CD14-positive monocyte (primary cell): ENCODE results near the gene CFTR. TPM values are rescaled to one million over a fixed set of nuclear protein-coding genes. Genes with fewer than 3 reads are reported as not detected.

Source experiments
- DNase-seq, 3 donors: peaks; one replicate each; pipeline ENCODE4 v3.0.0-alpha.2; 2011 to 2022
- H2AFZ ChIP-seq: 2 replicates; pipeline ENCODE4 v1.6.0; 2012; ENCODE audit warnings: mild to moderate bottlenecking, low read depth, low read length, inconsistent platforms; ENCODE audit not compliant: insufficient read depth, poor library complexity, severe bottlenecking
- H3K27ac ChIP-seq, 2 donors: 1 replicate in 1 of 2; 2 replicates in 1 of 2; pipeline ENCODE4 v1.5.1; 2012 to 2013; ENCODE audit warnings: low read length in 2 of 2, control low read depth in 1 of 2, inconsistent platforms in 1 of 2, low read depth in 1 of 2, mild to moderate bottlenecking in 1 of 2
- H3K27me3 ChIP-seq, 2 donors: one replicate each; pipeline versions ENCODE4 v1.6.0 to v1.6.1; 2011 to 2013; ENCODE audit warnings: low read length in 2 of 2; ENCODE audit not compliant: control insufficient read depth in 2 of 2, insufficient read depth in 2 of 2
- H3K36me3 ChIP-seq, 2 donors: replicated peaks in 1 of 2; 1 replicate in 1 of 2; 2 replicates in 1 of 2; pipeline versions ENCODE4 v1.5.1 to v1.6.1; 2012 to 2013; ENCODE audit warnings: low read length in 2 of 2, control low read depth in 1 of 2, inconsistent platforms in 1 of 2, mild to moderate bottlenecking in 1 of 2; ENCODE audit not compliant: insufficient read depth in 2 of 2, control insufficient read depth in 1 of 2
- H3K4me1 ChIP-seq, 2 donors: 1 replicate in 1 of 2; 2 replicates in 1 of 2; pipeline versions ENCODE4 v1.5.1 to v1.6.1; 2012 to 2013; ENCODE audit warnings: low read length in 2 of 2, control low read depth in 1 of 2, inconsistent platforms in 1 of 2, mild to moderate bottlenecking in 1 of 2, moderate library complexity in 1 of 2; ENCODE audit not compliant: insufficient read depth in 2 of 2, control insufficient read depth in 1 of 2
- H3K4me2 ChIP-seq: replicated peaks from 2 replicates; pipeline ENCODE3; 2012; ENCODE audit warnings: low read length, moderate library complexity, mild to moderate bottlenecking; ENCODE audit not compliant: poor library complexity, severe bottlenecking; ENCODE audit errors: extremely low read depth
- H3K4me3 ChIP-seq, 3 experiments: fragments of 200-600 bp in 1 of 3; sonication (generic) in 1 of 3; replicated peaks in 1 of 3; 1 replicate in 2 of 3; 2 replicates in 1 of 3; pipeline ENCODE4 v1.5.1; 2011 to 2013; ENCODE audit warnings: low read length in 3 of 3, mild to moderate bottlenecking in 3 of 3, control low read depth in 2 of 3, low read depth in 2 of 3, inconsistent platforms in 1 of 3, moderate library complexity in 1 of 3
- H3K79me2 ChIP-seq: 2 replicates; pipeline ENCODE4 v1.6.0; 2012; ENCODE audit warnings: mild to moderate bottlenecking, control low read depth, inconsistent platforms, low read length, moderate library complexity; ENCODE audit not compliant: insufficient read depth
- H3K9ac ChIP-seq: 2 replicates; pipeline ENCODE4 v1.6.0; 2017; ENCODE audit warnings: low read length, mild to moderate bottlenecking; ENCODE audit not compliant: insufficient read depth, poor library complexity, severe bottlenecking
- H3K9me3 ChIP-seq, 2 donors: replicated peaks in 1 of 2; 1 replicate in 1 of 2; 2 replicates in 1 of 2; pipeline versions ENCODE4 v1.5.1 to v1.6.1; 2012 to 2013; ENCODE audit warnings: low read length in 2 of 2, control low read depth in 1 of 2; ENCODE audit not compliant: control insufficient read depth in 1 of 2, insufficient read depth in 1 of 2
- H4K20me1 ChIP-seq: 2 replicates; pipeline ENCODE4 v1.6.0; 2012; ENCODE audit warnings: mild to moderate bottlenecking, low read length, control low read depth, moderate library complexity; ENCODE audit not compliant: insufficient read depth
- H3K27ac Mint-ChIP-seq, 7 donors: one replicate each; pipeline ENCODE4 v1.8.0; 2020; ENCODE audit warnings: mild to moderate bottlenecking in 7 of 7, mixed read lengths in 7 of 7, moderate library complexity in 6 of 7, inconsistent platforms in 2 of 7
- H3K27me3 Mint-ChIP-seq, 3 donors: one replicate each; pipeline ENCODE4 v1.8.0; 2021 to 2022; ENCODE audit warnings: low read depth in 3 of 3, mild to moderate bottlenecking in 3 of 3, mixed read lengths in 3 of 3, moderate library complexity in 3 of 3, inconsistent platforms in 1 of 3
- H3K36me3 Mint-ChIP-seq, 2 donors: one replicate each; pipeline ENCODE4 v1.8.0; 2020; ENCODE audit warnings: mixed read lengths in 2 of 2, inconsistent platforms in 1 of 2, mild to moderate bottlenecking in 1 of 2
- H3K4me1 Mint-ChIP-seq: one replicate; pipeline ENCODE4 v1.8.0; 2020; ENCODE audit warnings: mild to moderate bottlenecking, mixed read lengths
- H3K4me3 Mint-ChIP-seq, 2 donors: one replicate each; pipeline ENCODE4 v1.8.0; 2020; ENCODE audit warnings: mild to moderate bottlenecking in 2 of 2, mixed read lengths in 2 of 2, moderate library complexity in 1 of 2
- H3K9me3 Mint-ChIP-seq, 7 donors: one replicate each; pipeline ENCODE4 v1.8.0; 2020 to 2022; ENCODE audit warnings: mixed read lengths in 7 of 7, mild to moderate bottlenecking in 6 of 7, moderate library complexity in 6 of 7, inconsistent platforms in 2 of 7
- WGBS: methylation state at CpG from one replicate; pipeline ENCODE4 v1.1.5; 2013; ENCODE audit warnings: missing lambda C conversion rate; ENCODE audit not compliant: insufficient coverage; 5-methylcytosine and 5-hydroxymethylcytosine counted together
- intact Hi-C, 2 donors: fragments of 100-400 bp; cut with micrococcal nuclease; formaldehyde crosslinking; loops; one replicate each; pipeline versions ENCODE4 v1.15.0 to v1.15.1; 2023
- polyA plus RNA-seq, 3 donors: library from polyadenylated mRNA; depleted of rRNA in 1 of 3; unstranded in 2 of 3; stranded (reverse) in 1 of 3; fragments of 300-500 nt in 2 of 3; fragments of >200 nt in 1 of 3; fragmentation: Illumina TruSeq in 2 of 3; gene quantifications; 1 replicate in 2 of 3; 2 replicates in 1 of 3; pipeline ENCODE4 v1.2.3, GENCODE V29; 2012 to 2021
- TF ChIP-seq, protein P1 (sequence below): fragments of 200-600 bp; IDR thresholded peaks from one replicate; pipeline ENCODE4 v1.8.0; 2022; ENCODE audit warnings: antibody characterized with exemption, mild to moderate bottlenecking

The CFTR gene
- polyA plus RNA-seq, 3 donors = not detected

DNA sequence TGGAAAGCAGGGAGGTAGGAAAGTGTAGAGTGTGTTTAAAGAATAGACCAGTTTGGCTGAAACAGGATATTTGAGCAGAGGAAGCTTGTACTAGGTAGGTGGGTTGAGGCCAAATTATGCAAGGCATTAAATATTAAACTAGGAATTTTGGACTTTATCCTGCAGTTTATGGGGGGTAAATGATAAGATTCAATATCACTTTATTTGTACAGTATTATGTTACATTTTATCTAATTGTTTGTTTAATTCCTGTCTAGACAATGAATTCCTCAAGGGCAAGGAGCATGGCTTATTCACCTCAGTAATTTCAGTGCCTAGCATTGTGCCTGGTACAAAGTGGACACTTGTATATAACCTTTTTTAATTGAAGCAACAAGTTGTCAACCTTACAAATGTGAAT is 125.9 kb downstream of the CFTR start:
- Histone ChIP-seq H3K4me3 (no peak overlapping the region), H3K9ac (no peak overlapping the region), H4K20me1 (no peaks in the 10 kb centered on the region), H2AFZ (no peak overlapping the region), H3K4me2 (no peak overlapping the region), H3K27ac (no peak overlapping the region), H3K27me3 (no peaks in the 10 kb centered on the region), H3K4me1 (no peaks in the 10 kb centered on the region), H3K9me3 (no peaks in the 10 kb centered on the region), H3K79me2 (no peaks in the 10 kb centered on the region), H3K36me3 (no peaks in the 10 kb centered on the region)
- Mint-ChIP-seq H3K27ac (no peak overlapping the region), H3K27me3 (peaks cover 0 to 3% (median 0%) of the 10 kb centered on the region in 3 donors), H3K36me3 (no peaks in the 10 kb centered on the region), H3K4me1 (no peaks in the 10 kb centered on the region), H3K9me3 (no peaks in the 10 kb centered on the region), H3K4me3 (no peak overlapping the region)
- DNase-seq = no peak
- TF ChIP-seq, protein P1, sequence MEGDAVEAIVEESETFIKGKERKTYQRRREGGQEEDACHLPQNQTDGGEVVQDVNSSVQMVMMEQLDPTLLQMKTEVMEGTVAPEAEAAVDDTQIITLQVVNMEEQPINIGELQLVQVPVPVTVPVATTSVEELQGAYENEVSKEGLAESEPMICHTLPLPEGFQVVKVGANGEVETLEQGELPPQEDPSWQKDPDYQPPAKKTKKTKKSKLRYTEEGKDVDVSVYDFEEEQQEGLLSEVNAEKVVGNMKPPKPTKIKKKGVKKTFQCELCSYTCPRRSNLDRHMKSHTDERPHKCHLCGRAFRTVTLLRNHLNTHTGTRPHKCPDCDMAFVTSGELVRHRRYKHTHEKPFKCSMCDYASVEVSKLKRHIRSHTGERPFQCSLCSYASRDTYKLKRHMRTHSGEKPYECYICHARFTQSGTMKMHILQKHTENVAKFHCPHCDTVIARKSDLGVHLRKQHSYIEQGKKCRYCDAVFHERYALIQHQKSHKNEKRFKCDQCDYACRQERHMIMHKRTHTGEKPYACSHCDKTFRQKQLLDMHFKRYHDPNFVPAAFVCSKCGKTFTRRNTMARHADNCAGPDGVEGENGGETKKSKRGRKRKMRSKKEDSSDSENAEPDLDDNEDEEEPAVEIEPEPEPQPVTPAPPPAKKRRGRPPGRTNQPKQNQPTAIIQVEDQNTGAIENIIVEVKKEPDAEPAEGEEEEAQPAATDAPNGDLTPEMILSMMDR = no peak
- intact Hi-C loops = no loop called here

DNA sequence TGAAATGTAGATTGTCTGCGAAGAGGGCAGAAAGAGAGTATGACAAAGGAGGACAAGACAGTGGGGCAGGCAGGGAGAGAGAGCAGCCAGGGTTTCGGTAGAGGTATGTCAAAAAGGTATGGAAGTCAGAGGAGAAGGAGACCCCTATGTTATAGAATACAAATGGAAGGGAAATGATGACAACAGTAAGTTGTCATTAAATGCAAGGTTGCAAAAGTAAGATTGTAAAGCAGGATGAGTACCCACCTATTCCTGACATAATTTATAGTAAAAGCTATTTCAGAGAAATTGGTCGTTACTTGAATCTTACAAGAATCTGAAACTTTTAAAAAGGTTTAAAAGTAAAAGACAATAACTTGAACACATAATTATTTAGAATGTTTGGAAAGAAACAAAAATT is 126.3 kb downstream of the CFTR start:
- intact Hi-C loops = no loop called here
- no peak for DNase-seq
- Histone ChIP-seq H3K4me1 (no peaks in the 10 kb centered on the region), H2AFZ (no peak overlapping the region), H3K4me2 (no peak overlapping the region), H4K20me1 (no peaks in the 10 kb centered on the region), H3K79me2 (no peaks in the 10 kb centered on the region), H3K36me3 (no peaks in the 10 kb centered on the region), H3K4me3 (no peak overlapping the region), H3K27ac (no peak overlapping the region), H3K27me3 (no peaks in the 10 kb centered on the region), H3K9ac (no peak overlapping the region), H3K9me3 (no peaks in the 10 kb centered on the region)
- H3K27me3 Mint-ChIP-seq = peaks cover 0 to 3% (median 0%) of the 10 kb centered on the region in 3 donors
- H3K9me3 Mint-ChIP-seq = no peaks in the 10 kb centered on the region
- no peaks in the 10 kb centered on the region for H3K36me3 Mint-ChIP-seq
- TF ChIP-seq, protein P1 = no peak
- no peak overlapping the region for H3K4me3 Mint-ChIP-seq
- H3K27ac Mint-ChIP-seq = no peak overlapping the region
- no peaks in the 10 kb centered on the region for H3K4me1 Mint-ChIP-seq
- 83% methylated on average over 2 of the region's 3 CpGs for WGBS
